T-helper 17 cell (primary cell): ENCODE measurements around the gene LCMT2. TPM values are rescaled to one million over a fixed set of nuclear protein-coding genes. Genes with fewer than 3 reads are reported as not detected.
"Not testable (repeated sequence)": the region's sequence is repeated elsewhere in the genome, so short reads cannot be mapped to it uniquely, and the experiment has no call there.

Experiments used
- ATAC-seq: fragments of 150-1000 bp; cut with Tn5 transposase; 2 replicates; pipeline ENCODE4 v1.10.0; 2021; ENCODE audit warnings: mild to moderate bottlenecking, moderate library complexity
- DNase-seq, 3 donors: peaks; one replicate each; pipeline versions ENCODE4 v3.0.0 to v3.0.0-alpha.2; 2020 to 2021
- H3K9me3 ChIP-seq: one replicate; pipeline ENCODE4 v1.7.0; 2013; ENCODE audit warnings: low read length, mild to moderate bottlenecking; ENCODE audit not compliant: control insufficient read depth, poor library complexity, severe bottlenecking
- H3K27ac Mint-ChIP-seq: one replicate; pipeline ENCODE4 v1.8.0; 2022; ENCODE audit warnings: mild to moderate bottlenecking, moderate library complexity, mixed read lengths
- H3K27me3 Mint-ChIP-seq: one replicate; pipeline ENCODE4 v1.8.0; 2022; ENCODE audit warnings: mixed read lengths
- H3K36me3 Mint-ChIP-seq: one replicate; pipeline ENCODE4 v1.8.0; 2022; ENCODE audit warnings: low read depth, mixed read lengths
- H3K4me1 Mint-ChIP-seq: one replicate; pipeline ENCODE4 v1.8.0; 2022; ENCODE audit warnings: mild to moderate bottlenecking, mixed read lengths
- H3K4me3 Mint-ChIP-seq: one replicate; pipeline ENCODE4 v1.8.0; 2022; ENCODE audit warnings: mild to moderate bottlenecking, moderate library complexity, mixed read lengths
- total RNA-seq, 4 donors: library from RNA in 2 of 4; stranded (reverse) in 2 of 4; gene quantifications; one replicate each; pipeline ENCODE4 v1.2.3 and lab custom pipeline; 2022 to 2026

The LCMT2 gene
- total RNA-seq, 2 donors from 2014 or later: 9.0 to 9.4 TPM

DNA sequence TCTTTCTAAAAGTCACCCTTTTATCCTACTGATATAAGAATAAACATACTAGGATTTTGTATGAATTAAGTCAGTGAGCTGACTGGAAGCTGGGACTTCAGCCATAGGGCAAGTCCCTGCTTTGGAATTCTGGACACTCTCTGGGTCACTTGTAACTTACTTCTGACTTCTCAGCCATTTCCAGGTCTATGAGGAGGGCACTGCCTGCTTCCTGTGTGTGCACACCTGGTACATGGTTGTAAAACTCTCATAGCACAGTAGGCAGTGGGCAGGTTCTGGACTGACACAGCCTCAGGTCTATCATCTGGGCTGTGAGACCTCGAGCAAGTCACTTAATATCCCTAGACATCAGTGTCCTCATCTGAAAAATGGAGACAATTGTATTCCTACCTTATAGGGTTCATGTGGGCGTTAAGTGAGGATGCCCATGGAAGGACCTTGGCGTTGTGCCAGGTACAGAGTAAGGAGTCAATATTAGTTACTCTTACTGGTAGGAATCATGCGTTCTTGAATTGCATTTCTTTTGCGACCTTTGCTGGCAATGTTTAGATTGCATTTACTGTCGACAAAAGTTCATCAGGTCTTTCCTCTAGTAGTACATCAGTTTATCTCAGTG is 36.2 kb downstream of the LCMT2 start:
- Mint-ChIP-seq H3K36me3 (no peaks in the 10 kb centered on the region), H3K4me3 (no peak overlapping the region), H3K27me3 (peaks cover 65% of the 10 kb centered on the region), H3K27ac (no peak overlapping the region), H3K4me1 (no peaks in the 10 kb centered on the region)
- no peak for ATAC-seq
- DNase-seq: no peak
- no peaks in the 10 kb centered on the region for H3K9me3 ChIP-seq

DNA sequence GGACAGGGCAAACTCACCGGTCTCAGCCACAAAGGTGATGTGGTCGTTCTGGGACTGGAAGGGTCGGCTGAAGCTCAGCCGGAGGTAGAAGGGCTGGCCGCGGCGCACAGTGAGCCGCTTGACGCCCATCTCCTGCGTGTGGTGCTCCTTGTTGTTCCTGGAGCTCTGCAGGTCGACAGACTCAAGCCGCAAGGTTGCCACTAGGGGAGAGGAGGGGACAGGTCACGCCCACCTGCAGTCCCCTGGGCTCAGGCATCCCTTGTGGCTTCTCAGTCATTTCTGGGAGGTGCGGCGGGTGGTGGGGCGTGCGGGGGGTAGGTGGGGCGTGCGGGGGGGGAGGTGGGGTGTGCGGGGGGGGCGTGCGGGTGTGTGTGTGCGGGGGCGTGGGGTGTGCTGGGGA is 36.9 kb downstream of the LCMT2 start:
- no peaks in the 10 kb centered on the region for H3K9me3 ChIP-seq
- no peak for ATAC-seq
- Mint-ChIP-seq H3K27me3 (peaks cover 62% of the 10 kb centered on the region), H3K27ac (no peak overlapping the region), H3K4me1 (no peaks in the 10 kb centered on the region), H3K36me3 (no peaks in the 10 kb centered on the region), H3K4me3 (peak overlapping the region; percentile 21)
- DNase-seq: no peak

DNA sequence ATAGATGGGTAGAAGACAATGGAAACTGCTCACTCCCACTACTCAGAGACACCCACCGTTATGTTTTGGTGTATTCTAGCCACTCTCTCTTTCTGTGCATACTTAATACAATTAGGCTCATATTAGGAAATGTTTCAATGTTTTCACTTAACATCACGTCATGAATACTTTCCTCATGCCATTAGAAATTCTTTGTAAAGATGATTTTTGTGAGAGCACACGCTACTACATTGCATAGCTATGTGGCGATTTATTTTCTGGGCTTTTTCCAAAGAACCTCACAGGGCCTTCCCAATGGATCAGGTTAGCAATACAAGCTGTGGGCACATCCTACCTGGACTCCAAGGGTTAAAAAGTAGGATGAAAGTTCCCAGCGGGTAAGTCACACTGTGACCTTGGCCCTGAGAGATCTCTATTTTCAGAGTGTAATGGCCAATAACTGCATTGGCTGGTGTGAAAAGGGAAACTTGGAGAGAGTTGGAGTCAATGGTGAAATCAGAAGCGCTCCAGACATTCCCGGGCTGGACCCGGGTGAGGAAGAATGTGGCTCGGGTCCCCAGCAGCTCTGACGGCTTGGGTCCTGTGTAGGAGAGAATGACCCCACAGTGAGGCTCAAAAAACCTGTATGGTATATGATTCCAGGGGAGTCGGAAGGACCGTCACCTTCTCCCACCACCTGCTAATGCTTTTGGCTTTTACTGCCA is 37.8 kb downstream of the LCMT2 start:
- no peaks in the 10 kb centered on the region for H3K36me3 Mint-ChIP-seq
- H3K27me3 Mint-ChIP-seq: peaks cover 62% of the 10 kb centered on the region
- H3K4me3 Mint-ChIP-seq: no peak overlapping the region
- no peak overlapping the region for H3K27ac Mint-ChIP-seq
- H3K9me3 ChIP-seq: no peaks in the 10 kb centered on the region
- no peak for DNase-seq
- H3K4me1 Mint-ChIP-seq: no peaks in the 10 kb centered on the region
- ATAC-seq: no peak

DNA sequence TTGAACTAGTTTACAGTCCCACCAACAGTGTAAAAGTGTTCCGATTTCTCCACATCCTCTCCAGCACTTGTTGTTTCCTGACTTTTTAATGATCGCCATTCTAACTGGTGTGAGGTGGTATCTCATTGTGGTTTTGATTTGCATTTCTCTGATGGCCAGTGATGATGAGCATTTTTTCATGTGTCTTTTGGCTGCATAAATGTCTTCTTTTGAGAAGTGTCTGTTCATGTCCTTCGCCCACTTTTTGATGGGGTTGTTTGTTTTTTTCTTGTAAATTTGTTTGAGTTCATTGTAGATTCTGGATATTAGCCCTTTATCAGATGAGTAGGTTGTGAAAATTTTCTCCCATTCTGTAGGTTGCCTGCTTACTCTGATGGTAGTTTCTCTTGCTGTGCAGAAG is 40.7 kb downstream of the LCMT2 start:
- not testable (repeated sequence) for H3K4me1 Mint-ChIP-seq, H3K9me3 ChIP-seq, ATAC-seq, H3K27ac Mint-ChIP-seq, DNase-seq, H3K4me3 Mint-ChIP-seq, H3K36me3 Mint-ChIP-seq
- H3K27me3 Mint-ChIP-seq: peaks cover 58% of the 10 kb centered on the region

DNA sequence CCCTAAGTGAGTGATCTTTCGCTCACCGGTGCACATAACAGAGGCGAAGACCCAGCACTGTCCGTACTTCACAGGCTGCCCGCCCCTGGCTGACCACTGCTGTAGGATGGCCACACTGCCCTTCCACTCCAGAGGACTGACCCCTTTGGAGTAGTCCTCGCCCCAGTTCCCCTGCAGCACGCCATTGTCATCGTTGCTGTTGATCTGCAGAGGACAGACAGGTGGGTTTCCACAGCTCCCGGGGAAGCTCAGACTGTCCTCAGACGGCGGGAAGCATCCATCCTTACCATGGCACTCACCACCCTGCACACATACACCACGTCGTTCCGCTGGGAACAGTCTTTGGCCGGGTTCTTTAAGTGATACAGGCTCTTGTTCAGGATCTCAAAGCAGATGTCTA is 43.1 kb downstream of the LCMT2 start:
- H3K4me3 Mint-ChIP-seq: no peak overlapping the region
- ATAC-seq (no peak), DNase-seq (no peak)
- H3K27ac Mint-ChIP-seq: no peak overlapping the region
- no peaks in the 10 kb centered on the region for H3K9me3 ChIP-seq
- H3K36me3 Mint-ChIP-seq: no peaks in the 10 kb centered on the region
- peaks cover 48% of the 10 kb centered on the region for H3K27me3 Mint-ChIP-seq
- peaks cover 10% of the 10 kb centered on the region for H3K4me1 Mint-ChIP-seq

DNA sequence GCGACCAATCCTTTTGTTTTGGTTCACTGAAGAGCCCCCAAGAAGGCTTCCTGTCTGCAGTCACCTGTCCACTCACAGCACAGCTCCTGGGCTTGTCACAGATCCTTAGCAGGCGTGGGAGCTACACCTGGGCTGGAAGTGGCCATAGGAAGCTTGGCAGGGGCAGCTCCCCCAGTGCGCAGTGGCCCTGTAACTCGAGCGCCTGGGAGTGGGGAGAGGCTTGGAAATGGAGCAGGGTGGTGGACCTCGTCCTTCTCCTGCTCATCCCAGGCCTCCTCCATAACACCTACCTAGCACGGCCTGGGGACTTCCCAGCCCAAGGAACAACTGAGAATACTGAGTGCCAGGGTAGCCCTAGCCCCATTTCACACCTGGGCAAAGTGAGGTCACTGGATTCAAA is 44.3 kb downstream of the LCMT2 start:
- H3K36me3 Mint-ChIP-seq: no peaks in the 10 kb centered on the region
- ATAC-seq: no peak

DNA sequence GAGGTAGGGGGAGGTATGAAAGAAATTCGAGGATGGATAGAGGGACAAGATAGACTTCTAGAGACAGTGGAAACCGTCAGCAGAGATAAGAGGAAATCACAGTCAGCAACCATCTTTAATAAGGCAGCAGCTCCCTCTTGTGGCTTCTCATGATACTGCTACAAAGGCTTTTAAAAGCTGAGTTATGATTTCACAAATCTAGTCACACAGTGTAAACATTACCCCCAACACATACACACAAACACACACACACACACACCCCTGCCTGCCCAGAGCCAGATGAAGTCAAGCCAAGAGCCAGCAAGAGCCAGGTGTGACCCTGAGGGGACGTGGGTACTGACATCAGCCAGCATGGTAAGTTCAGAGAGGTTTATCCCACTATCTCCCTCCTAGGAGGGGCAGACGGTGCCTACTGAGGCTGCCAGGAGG is 44.8 kb downstream of the LCMT2 start:
- Mint-ChIP-seq H3K4me1 (peaks cover 10% of the 10 kb centered on the region), H3K27ac (peak overlapping the region; percentile 47), H3K4me3 (no peak overlapping the region), H3K36me3 (no peaks in the 10 kb centered on the region), H3K27me3 (peaks cover 38% of the 10 kb centered on the region)
- DNase-seq (peak in 1 of 3 donors; percentile 53), ATAC-seq (peak; percentile 79)
- no peaks in the 10 kb centered on the region for H3K9me3 ChIP-seq

More for the DNA sequence above, 44.3 kb downstream of the LCMT2 start:
- DNase-seq: no peak
- peaks cover 37% of the 10 kb centered on the region for H3K27me3 Mint-ChIP-seq
- no peaks in the 10 kb centered on the region for H3K9me3 ChIP-seq
- H3K4me3 Mint-ChIP-seq: no peak overlapping the region
- peak overlapping the region; percentile 70 for H3K27ac Mint-ChIP-seq
- peaks cover 10% of the 10 kb centered on the region for H3K4me1 Mint-ChIP-seq

DNA sequence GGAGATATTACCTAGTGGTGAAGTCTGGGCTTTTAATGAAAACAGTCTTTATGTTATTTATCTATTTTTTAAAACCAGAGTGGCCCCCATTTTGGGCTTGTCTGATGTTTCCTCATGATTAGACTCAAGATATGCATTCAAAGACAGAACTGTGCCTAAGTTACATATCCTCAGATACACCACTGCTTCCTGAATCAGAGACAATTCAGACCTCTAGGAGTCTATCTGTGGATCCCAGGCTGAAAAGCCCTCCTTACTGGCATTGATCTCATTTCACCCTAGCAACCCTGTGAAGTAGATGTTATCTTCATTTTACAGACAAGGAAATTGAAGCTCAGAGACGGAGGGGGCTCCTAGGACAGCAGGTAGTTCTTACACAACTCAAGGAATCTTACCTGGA is 46.8 kb downstream of the LCMT2 start:
- H3K27me3 Mint-ChIP-seq: peaks cover 58% of the 10 kb centered on the region

DNA sequence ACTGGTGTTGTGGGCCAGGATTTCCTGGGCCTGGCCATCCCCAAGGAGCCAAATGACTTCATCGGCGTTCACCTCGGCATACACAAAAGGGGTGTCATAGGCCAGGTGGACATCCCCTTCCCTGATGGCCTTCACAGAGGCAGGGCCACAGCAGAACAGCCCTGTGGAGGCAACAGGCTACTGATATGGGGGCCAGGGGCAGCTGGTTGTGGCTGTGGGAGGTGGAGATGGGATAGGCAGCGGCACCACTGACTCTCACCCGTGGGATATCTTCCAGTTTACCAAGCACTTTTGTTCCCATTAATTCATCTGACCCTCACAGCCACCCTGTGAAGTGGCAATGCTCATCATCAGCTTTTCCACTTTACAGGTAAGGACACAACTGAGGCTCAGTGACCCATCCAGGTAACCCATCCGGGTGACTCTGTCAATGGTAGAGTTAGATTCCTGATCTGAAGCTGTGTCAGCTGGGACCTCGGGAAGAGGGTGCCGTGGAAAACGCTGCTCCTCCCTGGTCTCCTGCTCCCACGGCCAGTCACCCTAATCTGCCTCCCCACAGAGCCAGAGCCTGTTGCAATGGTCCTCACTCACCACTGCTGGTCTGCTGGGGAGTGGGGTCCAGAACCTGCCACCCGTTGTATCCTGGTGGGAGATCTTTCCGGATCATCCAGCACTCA is 48.3 kb downstream of the LCMT2 start:
- peaks cover 49% of the 10 kb centered on the region for H3K27me3 Mint-ChIP-seq
- H3K27ac Mint-ChIP-seq: no peak overlapping the region
- no peak overlapping the region for H3K4me3 Mint-ChIP-seq
- ATAC-seq: no peak
- H3K36me3 Mint-ChIP-seq: no peaks in the 10 kb centered on the region
- peaks cover 10% of the 10 kb centered on the region for H3K4me1 Mint-ChIP-seq
- DNase-seq: no peak
- H3K9me3 ChIP-seq: no peaks in the 10 kb centered on the region

More for the DNA sequence above, 46.8 kb downstream of the LCMT2 start:
- DNase-seq (no peak), ATAC-seq (no peak)
- Mint-ChIP-seq H3K4me1 (peaks cover 10% of the 10 kb centered on the region), H3K36me3 (no peaks in the 10 kb centered on the region), H3K27ac (no peak overlapping the region), H3K4me3 (no peak overlapping the region)
- H3K9me3 ChIP-seq: no peaks in the 10 kb centered on the region

DNA sequence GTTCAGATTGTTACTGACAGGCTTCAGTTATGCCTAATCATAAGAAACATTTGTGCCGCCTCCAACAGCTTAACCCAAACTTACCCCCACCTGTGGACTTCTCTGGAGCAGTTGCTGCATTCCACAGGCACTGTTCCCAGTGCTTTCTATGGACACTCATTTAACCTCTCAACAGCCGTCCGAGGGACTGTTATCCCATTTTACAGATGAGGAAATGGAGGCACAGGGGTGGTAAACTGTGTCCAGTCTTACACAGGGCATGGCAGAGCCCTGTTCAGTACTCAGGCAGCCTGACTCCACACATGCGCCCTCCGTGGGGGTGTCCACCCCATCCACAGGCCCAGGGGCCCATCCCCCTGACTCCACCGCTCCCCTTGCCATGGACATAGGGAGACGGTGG is 49.4 kb downstream of the LCMT2 start:
- no peaks in the 10 kb centered on the region for H3K9me3 ChIP-seq
- H3K27ac Mint-ChIP-seq: no peak overlapping the region
- H3K27me3 Mint-ChIP-seq: peaks cover 44% of the 10 kb centered on the region
- H3K4me1 Mint-ChIP-seq: peaks cover 8% of the 10 kb centered on the region
- no peak for ATAC-seq
- no peak for DNase-seq
- H3K36me3 Mint-ChIP-seq: no peaks in the 10 kb centered on the region
- no peak overlapping the region for H3K4me3 Mint-ChIP-seq

DNA sequence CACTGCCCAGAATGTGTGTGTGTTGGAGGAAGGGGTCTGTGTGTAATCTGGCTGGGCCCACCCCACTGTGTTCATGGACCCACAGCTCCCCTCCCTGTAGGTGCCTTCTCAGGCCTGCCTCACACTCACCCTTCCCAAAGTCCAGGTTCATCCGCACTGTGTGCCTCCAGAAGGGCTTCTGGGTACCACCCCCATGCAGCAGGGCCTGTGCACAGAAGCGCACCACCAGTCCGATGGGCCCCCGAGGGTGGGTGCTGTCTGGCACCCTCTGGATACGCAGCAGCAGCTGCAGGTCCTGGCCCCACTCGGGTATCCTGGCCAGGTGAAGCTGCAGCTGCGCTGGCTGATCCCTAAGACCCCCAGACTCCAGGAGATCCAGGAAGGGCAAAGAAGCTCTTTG is 50.9 kb downstream of the LCMT2 start:
- H3K4me3 Mint-ChIP-seq: no peak overlapping the region
- no peaks in the 10 kb centered on the region for H3K9me3 ChIP-seq
- H3K4me1 Mint-ChIP-seq: peaks cover 3% of the 10 kb centered on the region
- H3K27me3 Mint-ChIP-seq: peaks cover 47% of the 10 kb centered on the region
- ATAC-seq: no peak
- peaks cover 2% of the 10 kb centered on the region for H3K36me3 Mint-ChIP-seq
- DNase-seq: no peak
- H3K27ac Mint-ChIP-seq: no peak overlapping the region

DNA sequence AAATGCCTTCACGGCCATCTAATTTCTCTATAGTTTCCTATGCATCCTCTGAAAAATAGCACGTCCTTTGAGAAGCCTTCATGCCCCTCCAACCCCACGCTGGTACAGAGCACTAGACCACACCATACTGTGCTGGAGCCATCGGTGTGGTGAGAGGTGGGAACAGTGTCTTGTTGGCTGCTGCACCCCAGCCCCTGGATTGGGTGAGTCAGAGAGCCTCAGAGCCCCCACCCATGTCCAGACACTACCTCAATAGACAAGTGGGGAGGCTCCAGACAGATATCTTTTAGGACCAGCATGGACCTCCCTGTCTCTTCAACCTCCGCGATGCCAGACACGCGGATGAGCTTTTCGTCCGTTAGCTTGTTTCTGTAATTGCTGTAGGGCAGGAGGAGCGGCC is 51.5 kb downstream of the LCMT2 start:
- no peaks in the 10 kb centered on the region for H3K9me3 ChIP-seq
- H3K27me3 Mint-ChIP-seq: peaks cover 46% of the 10 kb centered on the region
- DNase-seq (no peak), ATAC-seq (no peak)
- H3K4me3 Mint-ChIP-seq: no peak overlapping the region
- H3K36me3 Mint-ChIP-seq: peaks cover 2% of the 10 kb centered on the region
- H3K27ac Mint-ChIP-seq: no peak overlapping the region
- H3K4me1 Mint-ChIP-seq: no peaks in the 10 kb centered on the region

DNA sequence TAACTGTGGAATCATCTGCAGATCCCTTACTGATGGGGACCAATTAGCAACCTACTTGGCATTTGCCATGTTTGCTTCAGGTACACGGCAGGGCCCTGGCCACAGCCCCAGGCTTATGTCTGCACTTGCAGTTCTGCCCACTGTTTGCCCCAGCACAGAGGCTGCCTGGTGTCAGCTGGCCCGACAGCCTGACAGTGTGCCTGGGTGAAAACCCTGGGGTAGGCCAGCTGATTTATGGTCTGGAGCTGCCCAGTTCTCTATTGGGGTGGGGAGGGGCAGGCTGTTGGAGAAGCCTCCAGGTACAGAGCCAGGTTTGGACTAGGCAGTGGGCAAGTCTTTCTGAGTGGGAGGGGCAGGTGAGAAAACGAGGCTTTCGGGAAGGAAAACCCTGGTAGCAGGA is 52.5 kb downstream of the LCMT2 start:
- no peaks in the 10 kb centered on the region for H3K9me3 ChIP-seq
- Mint-ChIP-seq H3K36me3 (peaks cover 2% of the 10 kb centered on the region), H3K4me1 (peaks cover 2% of the 10 kb centered on the region), H3K27me3 (peaks cover 54% of the 10 kb centered on the region), H3K27ac (peak overlapping the region; percentile 16), H3K4me3 (no peak overlapping the region)
- ATAC-seq: no peak
- no peak for DNase-seq
